Measurements from ENCODE around the gene KIF18B.

DNA sequence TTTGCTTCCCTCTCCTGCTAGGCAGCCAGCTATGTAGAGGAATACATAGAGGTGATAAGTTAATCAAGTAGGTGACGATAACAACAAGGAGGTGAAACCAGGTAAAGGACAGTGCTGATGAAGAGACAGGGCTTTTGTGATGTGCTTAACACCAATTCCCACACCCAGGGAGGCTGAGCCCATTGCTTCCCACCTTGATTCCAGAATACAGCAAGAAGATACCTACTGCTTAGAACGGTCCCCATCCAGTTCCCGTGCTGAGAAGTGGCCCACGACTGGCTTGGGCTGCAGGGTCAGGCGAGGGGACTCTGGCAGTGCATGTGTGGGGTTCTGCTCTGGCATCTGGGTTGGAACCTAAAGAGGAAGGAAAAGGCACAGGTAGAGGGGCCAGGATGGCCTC, 16.2 kb downstream of the KIF18B start:
- no peak for TF ChIP-seq BHLHE40 (IDR thresholded peaks at IDR 0.05; ENCODE audit: borderline replicate concordance)
- no peak for TF ChIP-seq NFRKB (IDR thresholded peaks at IDR 0.05)
- no peak for TF ChIP-seq SP1 (IDR thresholded peaks at IDR 0.05)
- TF ChIP-seq TARDBP (IDR thresholded peaks at IDR 0.05), result no peak
- no peak for TF ChIP-seq ARNT (IDR thresholded peaks at IDR 0.05)
- TF ChIP-seq CTBP1 (IDR thresholded peaks at IDR 0.05; ENCODE audit: borderline replicate concordance), result no peak
- no peak for TF ChIP-seq FOXA1 (IDR thresholded peaks at IDR 0.05)
- no peak for TF ChIP-seq ELF4 (IDR thresholded peaks at IDR 0.05)
- TF ChIP-seq HDGF (IDR thresholded peaks at IDR 0.05; ENCODE audit: borderline replicate concordance), result no peak
- TF ChIP-seq FOXM1 (IDR thresholded peaks at IDR 0.05; ENCODE audit: borderline replicate concordance), result no peak
- TF ChIP-seq PKNOX1 (IDR thresholded peaks at IDR 0.05), result no peak
- no peak for TF ChIP-seq SUZ12 (IDR thresholded peaks at IDR 0.05)
